VCaP (cell line): ENCODE measurements around the gene TMA7B.
"Not testable (repeated sequence)": the region's sequence is repeated elsewhere in the genome, so short reads cannot be mapped to it uniquely, and the experiment has no call there.

ENCODE experiments used
- H3K27ac ChIP-seq: fragments of 450-650 bp; 2 replicates; pipeline ENCODE4 v1.5.1; 2017
- TF ChIP-seq, protein P1 (sequence below): fragments of 450-650 bp; conservative IDR thresholded peaks from 2 replicates; pipeline ENCODE4 v1.5.1; 2017; ENCODE audit warnings: mild to moderate bottlenecking, moderate library complexity

Gene TMA7B

DNA sequence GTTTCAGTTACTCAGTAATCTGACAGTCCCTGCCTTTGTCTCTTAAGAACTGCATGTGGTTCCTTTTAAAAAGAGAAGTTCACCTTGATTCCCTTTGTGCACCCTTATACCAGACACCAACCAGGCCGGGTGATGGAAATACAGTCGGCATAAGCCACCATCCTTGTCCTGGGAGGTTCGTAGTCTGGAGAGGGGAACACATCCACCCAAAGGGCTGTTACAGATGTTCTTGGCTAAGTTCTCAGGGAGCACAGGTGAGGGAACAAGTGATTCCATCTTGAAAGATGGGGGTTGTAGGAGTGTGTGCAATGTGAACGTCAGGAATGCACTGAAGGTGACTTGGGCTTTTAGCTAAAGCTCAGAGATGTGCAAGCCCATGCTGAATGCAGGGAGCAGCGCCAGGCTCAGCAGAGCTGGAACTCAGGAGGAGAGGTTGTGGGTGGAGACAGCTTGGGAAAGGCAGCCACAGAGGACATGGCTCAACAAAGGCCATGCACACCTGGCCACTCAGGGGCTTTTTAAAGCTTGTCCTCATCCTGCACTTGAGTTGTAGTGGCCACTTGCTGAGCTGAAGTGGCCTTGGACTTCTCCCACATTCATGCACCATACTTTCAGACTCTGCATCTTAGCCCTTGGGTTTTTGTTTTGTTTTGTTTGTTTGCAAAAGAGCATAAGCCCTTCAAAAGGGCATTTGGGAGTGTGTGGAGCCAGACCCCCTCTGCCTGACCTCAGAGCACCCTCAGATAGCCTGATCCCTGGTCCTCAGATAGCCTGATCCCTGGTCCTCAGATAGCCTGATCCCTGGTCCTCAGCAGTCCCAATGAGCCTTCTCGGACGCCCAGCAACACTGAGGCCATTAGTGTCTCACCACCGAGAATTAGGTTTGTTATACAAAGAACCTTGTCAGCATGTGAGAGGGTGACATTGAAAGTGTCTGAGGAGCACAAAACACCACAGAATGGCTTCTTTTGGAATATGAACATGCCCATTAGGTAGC is 12.7 kb upstream of the TMA7B start:
- no peak overlapping the region for H3K27ac ChIP-seq

GRCh38 chr22:39949964-39950737 is 10.0 kb upstream of the TMA7B start:
- TF ChIP-seq, protein P1, sequence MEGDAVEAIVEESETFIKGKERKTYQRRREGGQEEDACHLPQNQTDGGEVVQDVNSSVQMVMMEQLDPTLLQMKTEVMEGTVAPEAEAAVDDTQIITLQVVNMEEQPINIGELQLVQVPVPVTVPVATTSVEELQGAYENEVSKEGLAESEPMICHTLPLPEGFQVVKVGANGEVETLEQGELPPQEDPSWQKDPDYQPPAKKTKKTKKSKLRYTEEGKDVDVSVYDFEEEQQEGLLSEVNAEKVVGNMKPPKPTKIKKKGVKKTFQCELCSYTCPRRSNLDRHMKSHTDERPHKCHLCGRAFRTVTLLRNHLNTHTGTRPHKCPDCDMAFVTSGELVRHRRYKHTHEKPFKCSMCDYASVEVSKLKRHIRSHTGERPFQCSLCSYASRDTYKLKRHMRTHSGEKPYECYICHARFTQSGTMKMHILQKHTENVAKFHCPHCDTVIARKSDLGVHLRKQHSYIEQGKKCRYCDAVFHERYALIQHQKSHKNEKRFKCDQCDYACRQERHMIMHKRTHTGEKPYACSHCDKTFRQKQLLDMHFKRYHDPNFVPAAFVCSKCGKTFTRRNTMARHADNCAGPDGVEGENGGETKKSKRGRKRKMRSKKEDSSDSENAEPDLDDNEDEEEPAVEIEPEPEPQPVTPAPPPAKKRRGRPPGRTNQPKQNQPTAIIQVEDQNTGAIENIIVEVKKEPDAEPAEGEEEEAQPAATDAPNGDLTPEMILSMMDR = no peak
- H3K27ac ChIP-seq = no peak overlapping the region

More for the DNA sequence above, 12.7 kb upstream of the TMA7B start:
- TF ChIP-seq, protein P1 = no peak

DNA sequence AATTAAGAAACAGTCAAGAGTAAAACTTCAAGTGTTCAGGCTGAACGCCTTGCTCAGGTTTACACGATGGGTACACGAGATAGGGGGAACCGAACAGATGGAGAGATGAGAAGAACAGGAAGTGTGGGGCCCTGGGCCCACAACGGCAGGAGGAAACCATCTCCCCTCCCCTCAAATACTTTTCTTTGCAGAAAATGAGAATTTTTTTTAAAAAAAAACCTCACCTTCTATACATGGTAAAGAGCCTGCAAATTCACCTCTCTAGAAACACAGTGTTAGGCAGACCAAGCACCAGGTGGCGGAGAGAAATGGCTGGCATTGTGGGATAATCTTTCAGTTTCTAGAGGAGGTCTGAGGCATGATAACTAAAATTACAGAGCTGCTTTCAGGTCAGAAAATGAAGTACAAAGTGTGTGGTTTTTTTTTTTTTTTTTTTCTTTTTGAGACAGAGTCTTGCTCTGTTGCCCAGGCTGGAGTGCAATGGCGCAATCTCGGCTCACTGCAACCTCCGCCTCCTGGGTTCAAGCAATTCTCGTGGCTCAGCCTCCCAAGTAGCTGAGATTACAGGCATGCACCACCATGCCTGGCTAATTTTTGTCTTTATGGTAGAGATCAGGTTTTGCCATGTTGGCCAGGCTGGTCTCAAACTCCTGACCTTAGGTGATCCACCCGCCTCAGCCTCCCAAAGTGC is 8.4 kb upstream of the TMA7B start:
- H3K27ac ChIP-seq = not testable (repeated sequence)

DNA sequence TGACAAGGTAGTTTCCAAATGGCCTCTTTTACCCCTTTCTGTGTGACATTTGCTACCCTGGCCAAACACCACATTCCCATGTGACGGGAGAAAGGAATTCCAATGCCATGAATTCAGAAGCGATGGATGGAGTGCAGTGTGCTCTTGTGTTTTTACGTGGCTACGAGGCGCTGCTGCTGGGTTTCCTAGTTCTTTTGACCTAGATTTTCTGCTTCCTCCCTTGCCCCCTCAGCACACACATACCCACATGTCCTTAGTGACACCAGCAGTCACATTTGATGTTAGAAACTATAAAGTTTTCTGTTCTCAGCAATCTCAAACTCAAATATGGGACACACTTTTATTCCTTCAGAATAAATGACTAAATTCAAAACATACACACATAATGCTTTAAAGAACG is 7.8 kb upstream of the TMA7B start:
- TF ChIP-seq, protein P1 = no peak
- no peak overlapping the region for H3K27ac ChIP-seq

- H3K27ac ChIP-seq = no peak overlapping the region
- TF ChIP-seq, protein P1 = no peak
Measured at GRCh38 chr22:39953101-39953500, 7.1 kb upstream of the TMA7B start.

DNA sequence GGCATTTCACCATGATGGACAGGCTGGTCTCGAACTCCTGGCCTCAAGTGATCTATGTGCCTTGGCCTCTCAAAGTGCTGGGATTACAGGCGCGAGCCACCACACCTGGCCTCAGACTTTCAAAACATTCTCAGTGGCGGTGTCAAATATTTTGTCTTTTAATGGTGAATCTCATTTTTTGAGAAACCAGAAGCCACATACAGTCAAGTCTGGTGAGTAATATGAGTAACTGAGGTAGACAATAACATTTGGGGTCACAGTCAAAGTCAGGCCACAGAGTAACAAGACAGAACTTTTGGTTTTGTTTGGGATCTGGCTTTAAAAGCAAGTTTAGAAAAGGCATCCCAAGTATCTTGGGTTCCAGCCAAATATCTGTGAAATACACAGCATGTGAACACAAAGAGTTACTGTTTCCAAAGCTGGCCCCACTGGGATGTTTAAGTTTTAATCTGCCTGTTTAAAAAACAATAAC is 5.6 kb upstream of the TMA7B start:
- no peak overlapping the region for H3K27ac ChIP-seq
- TF ChIP-seq, protein P1 = no peak

GRCh38 chr22:39955675-39956074 is 4.5 kb upstream of the TMA7B start:
- no peak overlapping the region for H3K27ac ChIP-seq
- TF ChIP-seq, protein P1 = no peak
